Measurements from ENCODE around the gene DHCR24. TPM values are rescaled to one million over a fixed set of nuclear protein-coding genes. Genes with fewer than 3 reads are reported as not detected.
A peak's percentile ranks its signal among the peaks of the same experiment; 100 is the strongest.

The DHCR24 gene
- total and polyA plus RNA-seq, 5 donors, result 10.7 to 28.7 (median 17.5) TPM

DNA sequence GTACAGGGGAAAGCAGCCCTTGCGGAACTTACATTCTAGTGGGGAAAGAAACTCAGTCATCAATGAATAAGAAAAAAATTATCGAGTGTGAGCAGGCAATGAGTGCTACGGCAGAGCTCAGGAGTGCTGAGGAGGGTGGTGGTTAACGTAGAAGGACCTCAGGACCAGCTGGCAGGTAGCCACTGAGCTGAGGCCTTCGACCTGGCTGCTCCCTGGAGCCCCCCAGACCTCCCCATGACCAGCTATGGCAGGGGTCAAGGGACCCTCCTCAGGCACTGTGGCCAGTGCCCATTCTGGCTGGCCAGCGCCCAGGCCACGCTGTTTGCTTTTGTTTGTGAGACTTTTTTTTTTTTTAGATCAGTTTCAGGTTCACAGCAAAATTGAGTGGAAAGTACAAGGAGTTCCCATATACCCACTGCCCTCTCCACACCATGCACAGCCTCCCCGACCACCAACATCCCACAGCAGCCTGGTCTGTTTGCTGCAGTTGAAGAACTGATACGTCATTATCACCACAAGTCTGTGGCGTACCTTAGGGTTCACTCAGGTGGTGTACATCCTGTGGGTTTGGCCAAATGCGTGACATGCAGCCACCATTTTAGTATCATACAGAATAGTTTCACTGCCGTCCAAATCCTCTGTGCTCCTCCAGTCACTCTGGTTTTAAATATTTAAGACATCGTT lies 74.1 kb downstream of the DHCR24 start:
- intact Hi-C loops (cut with DNase I), result loop anchor here in 2 of 4 donors (5.0 to 10.0 kb wide), 2 partner anchors 688 to 741 kb away; no protein-coding TSS in a partner anchor
- no peak for ATAC-seq

DNA sequence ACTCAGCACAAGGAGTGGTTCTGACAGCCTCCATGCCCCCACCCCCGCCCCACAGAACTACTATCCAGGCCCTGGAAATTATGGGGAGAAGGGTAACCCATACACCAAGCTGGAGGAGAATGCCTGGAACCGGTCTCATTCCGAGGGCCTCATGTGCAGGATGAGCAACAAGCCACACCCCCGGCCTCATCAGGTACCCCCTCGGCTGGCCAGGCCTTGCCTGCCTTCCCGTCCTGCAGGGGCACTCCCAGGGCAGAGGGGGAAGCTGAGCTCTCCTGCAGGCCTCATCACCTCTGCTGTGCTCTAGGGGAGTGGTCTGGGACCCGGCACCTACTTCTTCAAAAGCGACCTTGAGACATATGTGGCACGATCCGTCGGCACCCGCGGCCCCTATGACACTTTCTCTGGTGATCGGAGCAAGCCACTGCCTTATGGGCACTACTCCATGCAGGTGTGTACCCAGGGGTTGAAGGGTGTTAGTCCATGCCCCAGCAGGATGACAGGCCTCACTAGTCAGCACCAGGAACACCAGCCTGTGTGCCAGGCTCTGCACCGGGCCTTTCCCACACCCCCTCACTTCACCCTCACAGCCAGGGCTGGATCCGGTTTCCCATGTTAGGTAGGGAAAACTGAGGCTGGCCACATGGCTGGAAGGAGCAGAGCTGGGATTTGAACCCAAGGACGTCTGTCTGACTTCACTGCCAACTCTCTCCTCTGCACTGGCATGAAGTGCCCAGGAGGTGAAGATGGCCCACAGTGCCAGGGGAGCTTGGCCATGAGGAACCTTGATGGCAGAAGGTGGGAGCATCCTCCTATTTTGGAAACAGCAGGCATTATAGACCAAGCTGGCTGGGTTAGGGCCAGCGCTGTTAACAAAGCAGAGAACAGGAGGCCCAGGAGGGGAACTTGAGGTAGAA lies 75.0 kb downstream of the DHCR24 start:
- no peak overlapping the region for H3K4me3 ChIP-seq (ENCODE audit: low read length)
- no peaks in the 10 kb centered on the region for H3K4me1 ChIP-seq (ENCODE audit: control insufficient read depth, insufficient read depth, low read length)
- H3K27me3 ChIP-seq (ENCODE audit: control insufficient read depth, insufficient read depth), result no peaks in the 10 kb centered on the region
- no peak for DNase-seq
- no peaks in the 10 kb centered on the region for H3K9me3 ChIP-seq (ENCODE audit: control insufficient read depth, low read length)
- intact Hi-C loops (cut with DNase I), result loop anchor here in 2 of 4 donors (5.0 to 10.0 kb wide), 2 partner anchors 687 to 740 kb away; no protein-coding TSS in a partner anchor
- ATAC-seq, result no peak
- H3K27ac ChIP-seq (ENCODE audit: low read length), result no peak overlapping the region
- 80% methylated on average over 18 of the region's 18 CpGs for WGBS

More for the DNA sequence above, 74.1 kb downstream of the DHCR24 start:
- DNase-seq, result no peak
- Histone ChIP-seq H3K4me3 (ENCODE audit: low read length) (no peak overlapping the region), H3K27ac (ENCODE audit: low read length) (no peak overlapping the region), H3K4me1 (ENCODE audit: control insufficient read depth, insufficient read depth, low read length) (no peaks in the 10 kb centered on the region), H3K9me3 (ENCODE audit: control insufficient read depth, low read length) (no peaks in the 10 kb centered on the region), H3K27me3 (ENCODE audit: control insufficient read depth, insufficient read depth) (no peaks in the 10 kb centered on the region)
- 76% methylated on average over 13 of the region's 13 CpGs for WGBS

DNA sequence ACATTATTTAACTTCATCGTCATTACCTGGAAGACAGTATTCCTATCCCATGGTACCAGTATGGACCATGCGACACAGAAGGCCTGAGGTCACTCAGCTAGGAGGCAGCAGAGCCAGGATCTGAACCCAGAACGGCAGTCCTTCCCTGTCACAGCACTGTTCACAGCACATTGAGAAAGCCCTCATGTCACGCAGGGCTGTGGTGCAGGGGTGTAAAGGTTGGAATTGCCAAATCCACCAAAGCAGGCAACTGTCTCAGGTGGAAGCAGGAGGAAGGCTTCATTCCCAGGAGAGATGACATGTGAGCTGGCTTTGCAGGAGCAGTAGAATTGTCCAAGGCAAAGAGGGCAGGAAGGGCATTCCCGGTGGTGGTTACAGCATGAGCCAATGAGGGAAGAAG lies 75.9 kb downstream of the DHCR24 start:
- Histone ChIP-seq H3K4me3 (ENCODE audit: low read length) (no peak overlapping the region), H3K27ac (ENCODE audit: low read length) (no peak overlapping the region), H3K4me1 (ENCODE audit: control insufficient read depth, insufficient read depth, low read length) (no peaks in the 10 kb centered on the region), H3K27me3 (ENCODE audit: control insufficient read depth, insufficient read depth) (no peaks in the 10 kb centered on the region), H3K9me3 (ENCODE audit: control insufficient read depth, low read length) (no peaks in the 10 kb centered on the region)
- WGBS, result 80% methylated on average over 5 of the region's 5 CpGs
- intact Hi-C loops (cut with DNase I), result loop anchor here in 2 of 4 donors (5.0 to 10.0 kb wide), 2 partner anchors 686 to 739 kb away; no protein-coding TSS in a partner anchor
- no peak for ATAC-seq
- DNase-seq, result no peak

DNA sequence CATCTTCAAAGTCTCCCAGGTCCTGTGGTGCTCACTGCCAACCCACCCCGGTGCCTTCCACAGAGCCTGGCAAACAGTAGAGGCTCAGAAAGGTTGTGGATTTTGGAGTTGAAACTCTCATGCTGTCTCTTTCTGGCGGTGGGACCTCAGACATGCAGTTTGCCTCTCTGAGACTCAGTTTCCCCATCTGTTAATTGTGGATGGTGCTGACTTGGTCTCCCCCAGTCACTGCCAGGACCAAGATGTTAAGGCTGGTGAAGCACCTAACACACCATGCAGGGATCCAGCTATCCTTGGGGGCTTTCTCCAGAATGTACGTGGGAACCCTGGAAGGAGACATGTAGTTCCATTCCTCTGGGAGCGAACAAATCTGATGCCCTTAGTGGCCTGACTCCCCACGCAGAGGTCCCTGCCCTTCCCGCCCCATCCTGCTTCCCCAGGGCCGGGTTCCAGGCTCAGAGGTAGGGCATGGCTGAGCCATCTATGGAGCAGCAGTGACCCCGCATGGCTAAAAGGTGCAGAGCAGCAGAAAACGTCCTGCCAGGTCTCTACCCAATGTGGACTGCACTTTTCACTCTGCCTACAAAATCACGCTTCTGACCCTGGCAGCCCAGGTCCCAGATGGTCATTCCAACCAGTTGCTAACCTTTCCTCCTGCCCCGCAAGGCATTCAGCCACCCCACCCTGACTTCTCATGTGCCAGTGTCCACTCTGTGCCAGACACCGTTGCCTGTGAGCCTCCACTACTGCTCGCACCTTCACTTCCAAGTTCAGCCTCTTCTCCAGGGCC lies 76.6 kb downstream of the DHCR24 start:
- 31% methylated on average over 13 of the region's 13 CpGs for WGBS

DNA sequence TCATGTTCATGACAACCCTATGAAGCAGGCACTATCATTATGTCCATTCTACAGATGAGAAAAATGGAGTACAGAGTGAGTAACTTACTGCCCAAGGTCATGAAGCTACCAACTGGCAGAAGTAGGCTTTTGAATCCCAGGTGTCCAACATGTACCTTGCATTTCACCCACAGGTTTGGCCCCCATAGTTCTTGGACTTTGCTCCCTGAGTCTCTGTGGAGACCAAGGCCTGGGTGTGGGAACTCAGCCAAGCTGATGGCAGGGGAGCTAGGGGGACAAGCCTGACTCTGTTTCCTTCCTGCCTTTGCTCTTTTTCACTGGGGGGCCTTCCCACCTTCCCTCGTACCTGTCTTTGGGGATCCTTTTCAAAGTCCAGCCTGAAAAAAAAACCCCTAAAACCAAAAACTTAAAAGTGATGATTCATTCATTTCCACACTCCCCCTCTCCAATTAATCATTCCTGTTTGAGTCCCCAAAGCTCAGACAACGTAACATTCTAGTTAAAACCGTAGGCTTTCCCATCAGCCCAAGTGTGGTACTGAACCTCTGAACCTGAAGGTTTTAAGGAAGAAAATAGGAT lies 77.4 kb downstream of the DHCR24 start:
- ATAC-seq, result no peak
- no peak overlapping the region for H3K4me3 ChIP-seq (ENCODE audit: low read length)
- DNase-seq, result no peak
- H3K27ac ChIP-seq (ENCODE audit: low read length), result no peak overlapping the region
- intact Hi-C loops (cut with DNase I), result loop anchor here in 3 of 4 donors (5.0 to 10.0 kb wide), 5 partner anchors 315 to 935 kb away; no protein-coding TSS in a partner anchor
- no peaks in the 10 kb centered on the region for H3K9me3 ChIP-seq (ENCODE audit: control insufficient read depth, low read length)
- WGBS, result 48% methylated on average over 3 of the region's 3 CpGs
- no peaks in the 10 kb centered on the region for H3K4me1 ChIP-seq (ENCODE audit: control insufficient read depth, insufficient read depth, low read length)
- no peaks in the 10 kb centered on the region for H3K27me3 ChIP-seq (ENCODE audit: control insufficient read depth, insufficient read depth)

More for the DNA sequence above, 76.6 kb downstream of the DHCR24 start:
- intact Hi-C loops (cut with DNase I), result loop anchor here in 2 of 4 donors (5.0 to 10.0 kb wide), 2 partner anchors 686 to 738 kb away; no protein-coding TSS in a partner anchor
- Histone ChIP-seq H3K9me3 (ENCODE audit: control insufficient read depth, low read length) (no peaks in the 10 kb centered on the region), H3K4me3 (ENCODE audit: low read length) (no peak overlapping the region), H3K27ac (ENCODE audit: low read length) (no peak overlapping the region), H3K27me3 (ENCODE audit: control insufficient read depth, insufficient read depth) (no peaks in the 10 kb centered on the region), H3K4me1 (ENCODE audit: control insufficient read depth, insufficient read depth, low read length) (no peaks in the 10 kb centered on the region)
- DNase-seq (peak; percentile 61 to 81 (median 80)), ATAC-seq (peak; percentile 86)

DNA sequence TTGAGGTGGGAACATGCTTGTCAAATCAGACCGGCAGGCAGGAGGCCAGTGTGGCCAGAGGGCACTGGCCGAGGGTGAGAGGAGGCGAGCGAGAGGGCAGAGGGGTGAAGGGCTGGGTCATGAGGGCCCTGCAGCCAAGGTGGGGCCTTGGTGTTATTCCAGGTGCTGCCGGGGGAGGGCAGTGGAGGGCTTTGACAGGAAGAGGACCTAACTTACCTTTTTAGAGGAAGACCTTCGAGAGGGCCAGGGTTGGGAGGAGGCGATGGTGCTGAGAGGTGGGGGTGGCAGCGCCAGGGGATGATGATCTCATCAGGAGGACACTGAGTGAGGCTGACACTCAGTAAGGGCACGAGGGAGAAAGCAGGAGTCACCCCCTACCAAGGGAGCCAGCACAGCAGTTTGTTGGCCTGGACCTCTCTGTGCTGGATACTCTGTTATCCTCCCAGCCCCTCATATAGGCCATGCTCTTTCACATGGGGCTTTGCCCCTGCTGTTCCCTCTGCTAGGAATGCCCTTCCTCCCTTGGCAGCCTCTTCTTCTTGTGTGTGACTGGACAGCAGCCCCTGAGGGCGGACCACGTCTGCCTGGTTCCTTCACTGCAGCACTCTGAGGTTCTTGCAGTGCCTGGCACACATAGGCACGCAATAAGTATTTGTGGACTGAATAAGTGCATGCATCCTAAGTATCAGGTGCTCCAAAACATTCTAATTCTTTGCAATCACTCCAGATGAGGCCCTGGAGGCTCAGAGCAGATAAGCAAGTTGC lies 78.4 kb downstream of the DHCR24 start:
- DNase-seq, result no peak
- Histone ChIP-seq H3K9me3 (ENCODE audit: control insufficient read depth, low read length) (no peaks in the 10 kb centered on the region), H3K27ac (ENCODE audit: low read length) (no peak overlapping the region), H3K27me3 (ENCODE audit: control insufficient read depth, insufficient read depth) (no peaks in the 10 kb centered on the region), H3K4me1 (ENCODE audit: control insufficient read depth, insufficient read depth, low read length) (no peaks in the 10 kb centered on the region), H3K4me3 (ENCODE audit: low read length) (no peak overlapping the region)
- WGBS, result 66% methylated on average over 12 of the region's 12 CpGs
- ATAC-seq, result no peak
- intact Hi-C loops (cut with DNase I), result loop anchor here in 3 of 4 donors (10.0 kb wide), 3 partner anchors 314 to 934 kb away; no protein-coding TSS in a partner anchor

DNA sequence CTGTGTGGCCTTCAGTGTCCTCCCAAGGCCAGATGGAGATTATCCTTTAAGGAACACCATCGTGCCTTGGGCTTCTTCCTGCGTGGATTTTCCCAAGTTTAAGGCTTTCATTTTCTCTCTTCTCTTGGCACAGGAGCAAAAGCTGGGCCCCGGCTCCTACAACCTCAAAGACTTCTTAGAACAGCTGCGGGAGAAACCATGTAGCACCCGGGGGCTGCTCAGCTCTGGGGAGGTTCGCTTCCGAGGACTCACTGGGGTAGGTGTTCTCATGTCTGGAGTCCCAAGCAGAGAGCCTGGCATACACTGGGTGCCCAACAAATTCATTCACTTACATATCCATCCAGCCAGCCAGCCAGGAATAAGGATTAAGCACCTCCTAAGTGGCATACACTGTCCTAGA lies 79.2 kb downstream of the DHCR24 start:
- no peak overlapping the region for H3K4me3 ChIP-seq (ENCODE audit: low read length)
- no peaks in the 10 kb centered on the region for H3K9me3 ChIP-seq (ENCODE audit: control insufficient read depth, low read length)
- WGBS, result 87% methylated on average over 7 of the region's 7 CpGs
- DNase-seq (no peak), ATAC-seq (no peak)
- H3K27me3 ChIP-seq (ENCODE audit: control insufficient read depth, insufficient read depth), result no peaks in the 10 kb centered on the region
- no peaks in the 10 kb centered on the region for H3K4me1 ChIP-seq (ENCODE audit: control insufficient read depth, insufficient read depth, low read length)
- no peak overlapping the region for H3K27ac ChIP-seq (ENCODE audit: low read length)
- intact Hi-C loops (cut with DNase I), result loop anchor here in 3 of 4 donors (10.0 kb wide), 3 partner anchors 313 to 933 kb away; no protein-coding TSS in a partner anchor

DNA sequence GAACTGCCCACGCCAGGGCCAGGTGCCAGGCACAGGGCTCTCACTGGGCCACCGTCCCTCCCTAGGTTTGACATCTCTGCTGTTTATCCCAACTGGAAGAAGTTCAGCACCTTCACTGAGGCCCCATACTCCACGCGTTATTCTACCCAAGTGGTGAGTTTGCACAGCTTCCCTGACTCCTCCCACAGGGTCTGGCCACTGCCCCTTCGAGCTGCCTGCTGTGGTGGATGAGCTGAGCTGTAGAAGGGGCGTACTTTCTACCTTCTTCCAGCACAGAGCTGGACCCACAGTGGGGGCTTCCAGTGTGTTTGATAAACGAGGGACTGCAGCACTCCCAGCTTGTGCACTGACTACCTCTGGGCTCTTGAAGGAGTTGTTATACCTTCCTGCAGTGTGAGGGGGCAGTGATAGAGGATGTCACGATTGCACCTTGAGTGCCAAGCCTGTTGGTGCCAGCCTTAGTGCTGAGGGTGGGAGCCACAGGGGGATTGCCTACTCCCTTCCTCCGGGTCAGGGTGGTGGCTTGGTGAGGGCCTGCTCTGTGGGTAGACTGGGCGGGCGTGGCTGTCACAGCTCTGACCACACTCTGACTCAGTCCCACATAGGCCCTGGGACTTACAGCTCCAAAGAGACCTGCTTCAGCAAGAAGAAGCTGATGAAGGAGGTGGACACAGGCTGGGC lies 79.9 kb downstream of the DHCR24 start:
- no peaks in the 10 kb centered on the region for H3K4me1 ChIP-seq (ENCODE audit: control insufficient read depth, insufficient read depth, low read length)
- 74% methylated on average over 11 of the region's 11 CpGs for whole genome bisulfite sequencing
- no peaks in the 10 kb centered on the region for H3K9me3 ChIP-seq (ENCODE audit: control insufficient read depth, low read length)
- H3K4me3 ChIP-seq (ENCODE audit: low read length), result no peak overlapping the region
- ATAC-seq, result no peak
- DNase-seq, result no peak
- H3K27me3 ChIP-seq (ENCODE audit: control insufficient read depth, insufficient read depth), result no peaks in the 10 kb centered on the region
- intact Hi-C loops (cut with DNase I), result loop anchor here in 3 of 4 donors (10.0 kb wide), 3 partner anchors 312 to 932 kb away; no protein-coding TSS in a partner anchor
- no peak overlapping the region for H3K27ac ChIP-seq (ENCODE audit: low read length)

DNA sequence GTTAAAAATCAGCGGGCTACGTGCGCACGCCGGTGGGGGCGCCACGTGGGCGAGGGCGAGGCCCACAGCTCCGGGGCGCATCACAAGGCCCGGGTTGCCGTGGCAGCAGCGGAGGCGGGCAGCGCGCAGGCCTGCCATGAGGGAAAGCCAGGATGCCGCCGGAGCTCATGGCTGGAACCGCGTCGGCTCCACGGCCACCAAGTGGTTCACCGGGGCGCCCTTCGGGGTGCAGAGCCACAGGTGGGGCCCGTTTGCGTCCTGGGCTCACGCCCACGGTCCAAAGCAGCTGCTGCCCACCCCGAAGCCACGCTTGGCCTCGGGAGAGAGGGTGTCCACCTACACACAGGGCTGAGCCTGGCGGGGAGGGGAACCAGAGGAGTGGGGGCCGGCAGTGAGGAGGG lies 81.0 kb downstream of the DHCR24 start:
- DNase-seq, result no peak
- Histone ChIP-seq H3K27me3 (ENCODE audit: control insufficient read depth, insufficient read depth) (no peaks in the 10 kb centered on the region), H3K4me3 (ENCODE audit: low read length) (no peak overlapping the region), H3K4me1 (ENCODE audit: control insufficient read depth, insufficient read depth, low read length) (no peaks in the 10 kb centered on the region), H3K27ac (ENCODE audit: low read length) (no peak overlapping the region), H3K9me3 (ENCODE audit: control insufficient read depth, low read length) (no peaks in the 10 kb centered on the region)
- intact Hi-C loops (cut with DNase I), result loop anchor here in 3 of 4 donors (10.0 kb wide), 3 partner anchors 311 to 931 kb away; no protein-coding TSS in a partner anchor
- 75% methylated on average over 35 of the region's 35 CpGs for WGBS
- no peak for ATAC-seq

Data from right cardiac atrium (tissue), 5 donors.